Activated gamma-delta T cell (primary cell): ENCODE results near the gene RSL1D1.

Experiments
- DNase-seq: peaks from one replicate; lab custom pipeline; 2025; lab: John Stamatoyannopoulos, UW
- total RNA-seq, 2 donors: gene quantifications; one replicate each; lab custom pipeline; 2026; lab: John Stamatoyannopoulos, UW

The RSL1D1 gene
- total RNA-seq = 151 to 178 reads per million in 2 donors

DNA sequence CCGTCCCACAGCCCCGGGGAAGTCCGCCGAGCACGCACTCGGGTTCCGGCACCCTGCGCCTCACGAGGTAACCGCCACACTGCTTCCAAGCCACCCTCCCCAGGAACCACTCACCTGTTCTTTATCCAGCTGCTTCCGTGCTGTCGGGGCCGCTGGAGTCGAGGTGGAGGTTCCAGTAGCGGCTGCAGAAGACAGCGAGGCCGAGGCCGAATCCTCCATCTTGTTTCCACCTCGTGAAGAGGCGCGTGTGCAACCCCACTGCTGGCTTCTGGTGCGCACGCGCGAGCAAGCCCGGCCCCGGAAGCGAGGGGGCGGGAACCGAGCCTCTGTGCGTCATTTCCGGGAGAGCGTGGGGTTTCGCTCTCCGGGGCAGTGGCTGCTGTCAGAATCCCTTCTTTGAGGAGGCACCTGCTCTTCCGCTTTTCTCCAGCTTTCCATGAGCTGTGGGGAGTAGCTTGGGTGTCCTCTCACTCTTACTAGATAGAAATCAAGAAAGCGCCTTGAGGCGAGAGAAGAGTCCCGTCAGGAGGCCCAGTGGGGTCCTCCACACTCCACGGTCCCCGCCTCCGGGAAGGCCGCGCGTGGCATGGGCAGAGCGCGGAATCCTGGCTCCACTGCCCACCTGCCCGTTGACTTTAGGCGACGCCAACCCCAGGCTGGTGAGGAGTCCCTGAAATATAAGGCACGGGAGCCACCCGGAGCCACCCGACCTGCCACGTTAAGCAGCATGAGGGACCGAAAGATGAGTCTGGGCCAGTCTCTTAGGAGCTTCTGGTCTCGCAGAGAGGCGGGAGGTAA lies at the start of gene RSL1D1:
RSL1D1 (minus strand) TSS at position 249 of the 798 bp plus-strand sequence; CDS start at position 219, 30 bp downstream.
- DNase-seq = peak; percentile 79

DNA sequence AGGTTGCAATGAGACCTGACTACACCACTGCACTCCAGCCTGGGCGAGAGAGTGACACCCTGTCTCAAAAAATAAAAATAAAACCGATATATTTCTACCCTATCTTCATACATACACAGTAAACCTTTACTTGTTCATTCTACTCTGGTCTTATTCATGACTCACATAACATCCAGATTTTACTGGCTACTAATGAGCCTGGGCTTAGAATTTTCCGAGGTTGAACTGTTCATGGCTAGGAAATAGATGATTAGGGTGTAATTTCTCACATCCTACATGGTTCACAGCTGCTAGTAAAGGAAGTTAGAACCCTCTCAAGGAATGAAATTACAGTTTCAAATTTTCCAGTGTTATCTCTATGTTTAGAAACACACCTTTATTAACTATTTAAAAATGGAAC lies 49.7 kb upstream of the RSL1D1 start:
- no peak for DNase-seq

DNA sequence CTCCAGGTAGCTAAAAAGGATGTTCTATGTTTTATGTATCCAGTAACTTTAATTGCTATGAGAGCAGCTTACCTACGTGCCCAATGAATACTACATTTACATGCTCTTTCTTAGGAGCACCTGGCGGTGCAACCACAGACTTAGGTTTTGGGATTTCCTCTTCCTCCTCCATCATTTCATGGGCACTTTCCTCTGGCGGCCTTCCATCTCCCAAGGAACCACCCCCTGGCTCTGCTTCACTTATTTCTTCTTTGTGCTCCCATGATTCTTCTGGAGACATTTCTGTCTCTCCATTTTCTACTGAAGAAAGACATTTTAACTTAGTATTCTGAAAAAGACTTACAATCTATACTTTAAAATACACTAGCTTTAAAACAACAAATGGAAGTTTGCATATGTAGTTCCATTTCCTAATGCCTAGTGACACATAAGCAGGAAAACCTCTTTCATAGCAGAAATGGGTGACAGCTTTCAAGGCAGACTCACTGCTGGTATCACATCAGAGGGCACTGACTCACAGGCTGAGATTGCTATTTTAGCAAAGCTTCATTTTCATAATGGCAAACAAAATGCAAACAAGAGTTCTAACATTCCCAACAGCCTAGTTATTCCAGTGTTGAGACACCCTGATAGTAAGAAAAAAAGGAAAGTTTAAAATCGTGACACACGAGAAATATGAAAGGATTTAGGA lies 45.3 kb upstream of the RSL1D1 start:
- no peak for DNase-seq

DNA sequence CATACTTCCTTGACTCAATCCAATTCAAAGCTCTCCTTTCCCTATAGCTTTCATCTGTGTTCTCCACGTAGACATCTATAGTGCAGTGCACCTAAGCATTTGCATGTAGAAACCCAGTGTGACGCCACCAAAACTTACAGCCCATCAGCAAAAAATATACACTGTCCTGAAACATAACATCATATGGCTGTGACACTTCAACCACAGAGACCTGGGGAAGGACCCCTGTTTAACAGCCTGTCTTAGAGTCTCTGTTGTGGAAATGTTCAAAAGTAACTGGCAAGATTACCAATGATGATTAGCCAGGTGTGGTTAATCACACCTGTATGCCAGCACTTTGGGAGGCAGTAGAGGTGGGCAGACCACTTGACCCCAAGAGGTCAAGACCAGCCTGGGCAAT lies 42.2 kb upstream of the RSL1D1 start:
- no peak for DNase-seq

DNA sequence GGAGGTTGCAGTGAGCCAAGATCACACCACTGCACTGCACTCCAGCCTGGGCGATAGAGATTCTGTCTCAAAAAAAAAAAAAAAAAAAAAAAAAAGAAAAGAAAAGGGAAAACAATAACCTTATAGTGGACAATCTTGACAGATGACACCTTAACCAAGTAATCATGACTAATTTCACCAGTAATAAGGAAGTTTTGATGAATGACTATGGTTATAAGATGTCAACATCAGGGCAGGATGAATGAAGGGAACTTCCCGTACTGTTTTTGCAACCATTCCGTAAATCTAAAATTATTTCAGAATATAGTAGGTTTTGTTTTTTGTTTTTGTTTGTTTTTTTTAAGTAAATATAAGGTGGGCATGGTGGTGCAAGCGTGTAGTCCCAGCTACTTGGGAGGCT lies 41.4 kb upstream of the RSL1D1 start:
- DNase-seq = no peak

DNA sequence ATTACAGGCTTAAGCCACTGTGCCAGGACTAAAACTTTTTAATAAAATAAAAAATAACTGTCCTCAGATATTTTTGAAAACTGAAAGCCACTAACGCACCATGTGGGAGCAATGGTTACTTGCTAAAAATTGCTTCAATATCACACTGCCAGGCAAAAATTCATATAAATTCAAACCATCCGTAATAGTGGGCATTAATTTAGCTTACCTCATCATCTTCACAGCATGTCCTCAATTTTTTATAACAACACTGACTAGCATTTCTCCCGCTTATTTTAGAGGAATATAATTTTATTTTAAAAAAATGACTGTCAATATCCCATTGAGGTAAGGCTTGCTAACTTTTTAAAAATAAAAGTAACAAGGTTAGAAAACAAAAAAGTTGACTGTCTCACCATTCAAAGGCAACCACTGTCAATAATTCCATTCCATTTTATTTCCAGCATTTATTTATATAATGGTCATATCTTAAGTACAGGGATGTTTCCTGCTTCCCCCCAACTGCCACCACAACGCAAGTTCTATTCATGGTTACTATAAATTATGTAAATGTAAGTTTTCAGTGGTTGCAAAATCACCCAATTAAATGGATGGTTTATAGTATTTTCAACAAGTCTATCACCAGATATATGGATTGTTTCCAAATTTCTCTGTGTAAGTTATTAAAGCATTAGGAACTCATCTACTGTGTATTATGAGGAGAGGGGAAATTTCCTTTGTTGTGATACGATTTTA lies 39.1 kb upstream of the RSL1D1 start:
- DNase-seq = no peak

DNA sequence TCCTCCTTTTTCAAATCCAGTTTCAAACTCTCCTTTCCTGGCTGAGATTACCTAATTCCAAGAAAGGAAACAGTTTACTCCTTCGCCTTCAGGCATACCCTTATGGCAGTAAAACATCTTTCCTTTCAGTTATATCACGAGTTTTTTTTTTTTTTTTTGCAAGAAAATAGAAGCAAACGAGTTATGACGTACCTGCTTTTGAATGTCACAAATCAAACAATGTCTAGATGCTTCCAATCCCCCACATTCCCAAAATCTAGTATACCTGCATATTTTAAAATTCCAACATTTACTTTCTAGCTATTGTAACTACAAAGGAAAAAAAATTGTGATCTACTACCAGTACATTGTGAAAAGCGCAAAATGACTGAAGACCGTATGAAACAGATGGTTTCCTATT lies 35.5 kb upstream of the RSL1D1 start:
- DNase-seq = no peak

DNA sequence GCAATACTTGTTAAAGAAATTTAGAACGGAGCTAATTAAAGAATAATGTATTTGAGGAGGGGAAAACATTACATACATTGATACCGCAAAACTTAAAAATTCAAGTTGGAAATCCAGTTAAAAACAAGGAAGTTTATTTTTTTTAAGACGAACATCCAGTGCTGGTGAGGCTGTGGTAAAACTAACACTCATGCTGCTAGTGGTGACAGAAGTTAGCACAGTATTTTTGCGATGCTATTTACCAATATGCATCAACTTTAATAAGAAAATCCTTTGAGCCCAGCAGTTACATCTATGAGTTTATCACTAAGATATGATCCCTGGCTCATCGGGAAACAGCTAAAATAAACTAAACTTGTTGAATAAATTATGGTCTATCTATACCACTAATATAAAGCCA lies 32.7 kb upstream of the RSL1D1 start:
- no peak for DNase-seq

DNA sequence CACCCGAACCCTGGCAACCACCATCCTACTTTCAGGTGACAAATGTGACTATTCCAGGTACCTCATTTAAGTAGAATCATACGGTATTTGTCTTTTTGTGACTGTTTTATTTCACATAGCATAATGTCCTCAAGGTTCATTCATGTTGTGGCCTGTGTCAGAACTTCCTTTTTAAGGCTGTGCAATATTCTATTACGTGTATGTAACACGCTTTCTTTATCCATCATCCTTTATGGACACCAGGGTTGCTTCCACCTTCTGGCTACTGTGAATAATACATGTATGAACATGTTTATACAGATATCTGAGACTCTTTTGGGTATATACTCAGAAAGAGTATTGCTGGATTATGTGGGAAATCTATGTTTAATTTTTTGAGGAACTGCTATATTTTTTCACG lies 28.7 kb upstream of the RSL1D1 start:
- DNase-seq = no peak

DNA sequence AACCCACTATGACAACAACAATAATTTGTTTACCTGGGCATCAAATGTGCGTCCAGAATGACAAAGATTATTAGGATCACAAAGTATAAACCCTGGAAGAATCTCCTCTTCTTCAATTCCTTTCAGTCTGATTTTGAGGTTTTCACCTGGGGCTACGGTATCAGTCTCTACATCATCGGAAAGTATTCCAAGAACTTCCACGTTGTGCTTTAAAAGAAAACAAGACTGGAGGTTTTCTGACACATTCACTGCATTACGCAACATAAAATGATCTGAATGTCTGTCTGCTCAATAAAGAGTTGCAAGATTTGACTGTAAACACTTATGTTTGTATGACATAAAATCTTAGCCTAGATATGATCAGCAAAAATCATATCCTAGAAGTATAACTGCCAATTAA lies 26.0 kb upstream of the RSL1D1 start:
- DNase-seq = no peak

DNA sequence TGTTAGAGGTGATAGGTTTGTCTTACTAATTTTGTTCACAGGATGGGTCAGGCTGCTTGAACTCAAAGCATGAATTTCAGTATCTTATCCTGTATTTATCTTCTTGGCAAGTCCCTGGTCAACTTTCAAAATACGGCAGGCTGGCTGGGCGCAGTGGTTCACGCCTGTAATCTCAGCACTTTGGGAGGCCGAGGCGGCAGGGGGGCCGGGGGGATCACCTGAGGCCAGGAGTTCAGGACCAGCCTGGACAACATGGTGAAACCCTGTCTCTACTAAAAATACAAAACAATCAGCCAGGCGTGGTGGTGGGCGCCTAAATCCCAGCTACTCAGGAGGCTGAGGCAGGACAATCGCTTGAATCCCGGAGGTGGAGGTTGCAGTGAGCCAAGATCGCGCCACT lies 25.0 kb upstream of the RSL1D1 start:
- DNase-seq = no peak

DNA sequence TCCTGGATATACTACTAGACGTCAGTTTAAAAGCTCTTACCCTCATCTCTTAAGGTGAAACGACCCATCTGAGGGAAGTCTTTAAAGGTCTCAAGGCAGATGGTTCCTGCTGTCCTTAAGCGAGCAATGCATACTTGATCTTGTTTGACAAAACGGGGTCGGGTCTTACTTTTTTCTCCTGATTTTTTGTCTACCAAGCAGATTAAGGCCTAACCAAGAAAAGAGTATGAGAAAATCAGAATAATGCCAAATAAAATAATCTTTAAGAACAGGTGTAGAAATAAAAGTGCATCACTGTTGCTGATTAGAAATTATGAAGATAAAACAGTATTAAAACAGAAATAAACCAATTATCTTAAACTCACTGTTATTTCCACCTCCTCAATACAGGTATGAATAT lies 24.4 kb upstream of the RSL1D1 start:
- no peak for DNase-seq

DNA sequence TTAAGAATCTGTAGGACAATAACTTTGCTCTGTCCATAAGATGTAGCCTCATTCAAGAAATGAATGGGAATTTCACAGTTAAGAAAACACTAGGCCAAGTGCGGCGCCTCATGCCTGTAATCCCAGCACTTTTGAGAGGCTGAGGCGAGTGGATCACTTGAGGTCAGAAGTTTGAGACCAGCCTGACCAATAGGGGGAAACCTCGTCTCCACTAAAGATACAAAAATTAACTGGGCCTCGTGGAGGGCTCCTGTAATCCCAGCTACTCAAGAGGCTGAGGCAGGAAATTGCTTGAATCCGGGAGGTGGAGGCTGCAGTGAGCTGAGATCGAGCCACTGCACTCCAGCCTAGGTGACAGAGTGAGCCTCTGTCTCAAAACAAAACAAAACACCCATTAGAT lies 19.9 kb upstream of the RSL1D1 start:
- DNase-seq = no peak

DNA sequence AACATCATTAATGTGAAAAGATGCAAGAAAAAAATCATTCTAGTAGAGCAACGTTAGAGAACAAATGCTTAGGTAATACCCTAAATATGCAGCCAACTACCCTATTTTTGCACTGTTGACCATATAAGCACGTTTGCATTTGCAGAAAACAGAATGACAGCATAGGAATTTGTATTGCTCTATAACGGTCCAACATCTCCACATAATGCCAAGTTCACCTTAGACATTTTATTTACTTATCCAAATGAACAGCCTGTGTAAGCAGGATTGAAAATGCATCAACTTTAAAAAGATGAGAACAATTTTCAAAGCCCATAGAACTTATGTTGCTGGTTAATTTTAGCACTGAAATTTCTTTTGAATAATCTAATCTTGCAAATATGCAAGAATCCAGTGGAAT lies 19.1 kb upstream of the RSL1D1 start:
- DNase-seq = no peak

DNA sequence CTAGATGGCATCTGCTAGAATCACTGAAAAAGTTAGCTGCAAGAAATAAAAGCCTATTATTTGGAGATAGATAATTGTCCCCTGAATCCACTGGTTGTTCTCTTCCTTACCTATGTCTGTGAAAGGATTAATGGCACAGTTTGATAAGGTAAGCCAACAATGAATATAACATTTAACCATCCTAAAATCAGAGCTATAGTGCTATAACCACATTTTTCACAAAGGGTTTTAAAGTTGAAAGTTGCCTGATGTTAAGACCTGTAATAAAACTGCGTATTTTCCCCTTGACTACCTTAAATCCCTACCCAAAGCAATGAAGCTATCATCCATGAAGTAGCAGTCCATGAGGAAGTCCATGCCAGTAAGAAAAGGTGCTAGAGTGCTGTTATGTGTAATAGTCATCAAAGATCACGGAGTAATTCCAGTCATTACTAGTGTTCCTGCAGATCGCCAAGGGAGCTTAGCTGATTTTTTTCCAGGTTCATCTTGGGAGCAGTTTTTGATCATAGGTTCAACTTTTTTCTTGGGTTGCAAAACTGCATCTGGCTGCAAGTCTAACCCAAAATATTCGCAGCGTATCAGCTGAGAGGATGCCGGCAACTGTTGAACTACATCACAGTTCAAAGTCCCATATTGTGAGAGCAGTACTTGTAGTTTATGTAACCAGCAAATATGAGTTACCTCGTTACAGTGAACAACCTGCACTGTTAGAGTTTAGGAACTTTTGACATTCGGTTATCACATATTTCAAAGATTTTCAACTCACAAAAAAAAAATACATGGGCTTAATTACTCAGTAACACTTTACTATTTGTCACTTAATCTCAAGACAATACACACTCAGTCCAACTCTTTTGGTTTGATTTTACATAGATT lies 18.2 kb upstream of the RSL1D1 start:
- DNase-seq = no peak

DNA sequence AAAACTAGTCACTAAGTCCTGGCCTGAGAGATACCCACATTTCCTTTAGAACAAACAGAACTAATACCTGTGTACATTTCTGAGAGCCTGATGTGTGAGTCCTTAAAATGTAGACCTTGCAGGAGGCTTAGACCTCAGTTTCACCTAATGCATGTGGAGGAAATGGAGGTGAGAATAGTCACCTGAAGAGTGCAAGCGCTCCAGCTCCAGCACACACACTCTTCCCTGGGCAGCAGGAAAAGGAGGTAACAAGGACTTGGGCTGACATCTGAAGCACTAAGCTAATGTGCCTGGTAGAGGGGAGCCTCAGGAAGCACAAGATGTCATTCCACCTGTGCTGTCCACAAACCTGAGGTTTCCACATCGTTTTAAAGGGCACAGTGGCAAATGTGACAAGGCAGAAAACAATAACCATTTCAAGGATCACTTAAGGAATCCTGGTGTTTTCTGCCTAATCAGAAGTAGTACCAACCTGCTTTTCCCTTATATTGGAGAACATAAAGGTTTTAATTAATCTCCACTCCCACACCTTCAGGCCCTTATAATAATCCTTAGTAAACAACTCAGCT lies 17.2 kb upstream of the RSL1D1 start:
- no peak for DNase-seq

DNA sequence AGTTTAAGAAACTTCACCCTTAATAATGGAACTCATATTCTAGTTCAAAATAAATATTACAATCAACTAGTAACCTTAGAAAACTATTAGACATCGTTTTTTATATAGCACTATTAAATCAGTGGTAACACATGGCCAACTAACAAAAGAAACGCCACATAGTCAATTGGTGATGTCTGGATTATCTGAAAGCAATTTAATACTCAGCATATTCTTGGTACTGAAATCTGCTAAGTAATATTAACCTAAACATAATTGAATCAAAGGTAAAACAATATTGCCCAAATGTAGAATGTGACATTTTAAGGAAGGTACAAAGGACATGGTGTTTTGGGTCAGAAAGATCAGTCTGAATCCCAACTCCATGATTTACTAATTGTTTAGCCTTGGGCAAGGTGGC lies 11.1 kb upstream of the RSL1D1 start:
- DNase-seq = no peak

DNA sequence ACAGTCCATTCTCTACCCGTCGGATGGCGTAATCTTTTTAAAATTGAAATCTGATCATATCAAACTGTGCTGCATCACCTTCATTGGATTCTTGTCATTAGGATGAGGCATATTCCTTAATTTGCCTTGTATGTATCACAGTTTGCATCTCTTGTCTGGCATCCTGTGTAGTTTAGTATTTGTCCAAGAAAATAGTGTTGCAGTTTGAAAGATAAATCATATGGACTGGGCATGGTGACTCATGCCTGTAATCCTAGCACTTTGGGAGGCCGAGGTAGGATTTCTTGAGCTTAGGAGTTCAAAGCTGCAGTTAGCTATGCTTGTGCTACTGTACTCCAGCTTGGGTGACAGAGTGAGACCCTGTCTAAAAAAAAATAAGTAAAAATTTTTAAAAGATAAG lies 5.8 kb upstream of the RSL1D1 start:
- DNase-seq = no peak

DNA sequence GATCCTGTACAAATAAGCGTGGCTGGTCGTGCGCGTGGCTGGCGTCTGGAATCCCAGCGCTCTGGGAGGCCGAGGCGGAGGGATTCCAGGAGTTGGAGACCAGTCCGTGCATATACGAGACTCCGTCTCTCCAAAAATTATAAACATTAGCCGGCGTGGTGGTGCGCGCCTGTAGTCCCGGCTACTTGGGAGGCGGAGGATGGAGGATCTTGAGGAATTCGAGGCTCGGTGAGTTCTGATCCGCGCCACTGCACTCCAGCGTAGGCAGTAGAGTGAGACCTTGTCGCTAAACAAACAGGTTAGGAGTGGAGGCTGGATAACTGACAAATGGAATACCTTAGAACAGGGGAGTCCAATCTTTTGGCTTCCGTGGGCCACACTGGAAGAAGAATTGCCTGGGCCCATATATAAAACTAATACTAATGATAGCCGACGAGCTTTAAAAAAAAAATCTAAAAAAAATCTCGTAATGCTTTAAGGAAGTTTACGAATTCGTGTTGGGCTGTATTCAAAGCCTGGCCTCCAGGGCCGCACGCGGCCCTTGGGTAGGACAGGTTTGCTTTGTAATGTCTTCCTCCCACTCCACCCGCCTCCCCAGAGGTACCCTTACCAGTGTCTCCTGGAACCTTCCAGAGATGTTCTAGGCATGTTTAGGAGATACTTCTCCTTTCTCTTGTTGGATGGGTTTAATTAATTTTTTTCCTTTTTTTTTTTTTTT lies 909 bp upstream of the RSL1D1 start:
- no peak for DNase-seq

DNA sequence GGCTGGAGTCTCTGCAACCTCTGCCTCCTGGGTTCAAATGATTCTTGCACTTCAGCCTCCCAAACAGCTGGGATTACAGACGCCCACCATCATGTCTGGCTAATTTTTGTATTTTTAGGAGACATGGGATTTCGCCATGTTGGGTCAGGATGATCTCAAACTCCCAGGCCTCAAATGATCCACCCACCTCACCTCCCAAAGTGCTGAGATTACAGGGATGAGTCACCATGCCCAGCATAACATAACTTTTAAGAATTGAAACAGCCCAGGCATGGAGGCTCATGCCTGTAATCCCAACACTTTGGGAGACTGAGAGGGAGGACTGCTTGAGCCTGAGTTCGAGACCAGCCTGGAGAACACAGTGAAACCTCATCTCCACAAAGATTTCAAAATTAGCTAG lies 2.5 kb downstream of the RSL1D1 start:
- no peak for DNase-seq

DNA sequence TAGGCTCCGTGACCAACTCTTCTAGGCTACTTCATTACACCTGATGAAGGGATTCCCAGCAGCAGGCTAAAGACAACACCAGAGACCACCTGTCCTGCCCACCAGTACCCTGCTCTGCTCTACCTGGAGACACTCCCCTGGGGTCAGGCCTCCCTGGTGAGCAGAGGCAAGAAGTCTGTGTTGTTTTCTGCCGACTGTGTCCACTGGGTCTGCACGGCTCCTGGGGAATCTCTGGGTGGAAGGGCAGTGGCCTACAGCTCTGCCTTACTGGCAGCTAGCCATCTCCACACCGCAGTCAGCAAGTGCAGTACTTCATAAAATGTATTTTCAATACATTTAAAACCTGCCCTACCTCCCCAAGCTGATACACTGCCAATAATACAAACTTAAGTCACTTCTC lies 6.8 kb downstream of the RSL1D1 start:
- DNase-seq = no peak
